Thyroid gland (tissue), 4 donors: ENCODE data around the gene GRIP2.

Experiments used
- CTCF ChIP-seq, 6 experiments: fragments of 200-600 bp in 3 of 6; fragments of 450-650 bp in 3 of 6; sonication (generic) in 3 of 6; IDR thresholded peaks; one replicate each; pipeline ENCODE4 v1.5.1; 2016 to 2019; ENCODE audit warnings: antibody characterized with exemption in 6 of 6, mild to moderate bottlenecking in 2 of 6, inconsistent platforms in 1 of 6, moderate library complexity in 1 of 6
- POLR2A ChIP-seq, 2 donors: fragments of 450-650 bp; IDR thresholded peaks; one replicate each; pipeline ENCODE4 v1.6.1; 2017; ENCODE audit warnings: antibody characterized with exemption in 2 of 2, mild to moderate bottlenecking in 2 of 2, moderate library complexity in 1 of 2

DNA sequence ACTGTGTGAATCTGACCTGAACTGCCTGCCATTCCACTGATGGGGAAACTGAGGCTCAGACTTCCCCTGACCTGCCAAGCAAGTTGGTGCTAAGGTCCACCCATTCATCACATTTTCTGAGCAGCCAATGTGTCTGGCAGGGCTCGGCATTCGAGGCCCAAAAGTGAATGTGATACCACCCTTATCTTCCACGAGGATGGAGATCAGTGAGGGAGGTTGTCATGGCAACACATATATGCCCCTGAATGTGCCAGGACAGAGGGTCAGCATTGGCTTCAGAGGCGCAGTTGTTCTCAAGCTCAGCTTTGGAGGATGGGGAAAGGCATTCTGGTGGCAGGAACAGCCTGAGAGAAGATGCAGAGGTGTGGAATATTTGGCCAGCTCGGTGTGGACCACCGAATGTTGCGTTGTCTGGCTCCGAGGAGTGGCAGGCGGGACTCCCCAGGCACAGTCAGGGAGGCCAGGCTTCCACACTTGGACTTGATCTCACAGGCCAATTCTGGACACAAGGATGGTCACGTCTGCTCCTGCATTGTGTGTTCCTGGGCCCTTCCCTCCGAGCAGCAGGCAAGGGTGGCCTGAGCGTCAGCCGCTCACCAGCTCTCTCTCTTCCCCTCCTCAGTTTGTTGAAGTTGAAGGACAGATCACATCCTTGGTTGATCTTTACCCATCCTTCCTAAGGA lies 63.4 kb downstream of the GRIP2 start:
- TF ChIP-seq POLR2A (IDR thresholded peaks at IDR 0.05): no peak
- TF ChIP-seq CTCF (IDR thresholded peaks at IDR 0.05): no peak
